ENCODE data around the gene ZSCAN2. TPM values are rescaled to one million over a fixed set of nuclear protein-coding genes. Genes with fewer than 3 reads are reported as not detected.
A peak's percentile ranks its signal among the peaks of the same experiment; 100 is the strongest.

ZSCAN2 gene
- total and polyA plus RNA-seq, 10 of the 15 experiments (the other 5 are each of a cell fraction or from before 2014, with no cell fraction given), result 2.7 to 13.2 (median 8.6) TPM

- Histone ChIP-seq H3K36me3 (ENCODE audit: control insufficient read depth in 2 of 2, insufficient read depth in 2 of 2, low read length in 1 of 2) (peaks cover under 1 to 12% of the 10 kb centered on the region in 2 experiments; a peak in 3 of 4 replicates), H4K20me1 (ENCODE audit: control insufficient read depth, insufficient read depth) (no peaks in the 10 kb centered on the region), H3K79me2 (ENCODE audit: control insufficient read depth, insufficient read depth, low read length) (peaks cover 8% of the 10 kb centered on the region), H3K4me1 (ENCODE audit: control insufficient read depth, insufficient read depth, low read length) (peaks cover 21% of the 10 kb centered on the region), H3K27ac (ENCODE audit: control insufficient read depth, insufficient read depth) (peak within 1 kb of the TSS; percentile 64), H3K9ac (ENCODE audit: control insufficient read depth, insufficient read depth, low read length) (peak within 1 kb of the TSS; percentile 83), H3K27me3 (replicated peaks in 1 of 2; ENCODE audit: control insufficient read depth in 2 of 2, insufficient read depth in 2 of 2, low read length in 1 of 2) (no peaks in the 10 kb centered on the region), H3K9me3 (replicated peaks; ENCODE audit: control insufficient read depth, insufficient read depth, low read length) (no peaks in the 10 kb centered on the region), H3K4me3 (peak within 1 kb of the TSS; percentile 84), H2AFZ (ENCODE audit: control insufficient read depth, low read depth, low read length) (peak within 1 kb of the TSS; percentile 93), H3K4me2 (ENCODE audit: control insufficient read depth, insufficient read depth) (peak within 1 kb of the TSS; percentile 95)
- in situ Hi-C loops (cut with MboI), result no loop called here
- BruUV-seq (replicated peaks), result no TSS peak
- CTCF ChIA-PET, result interaction anchor here (0.6 to 3.4 kb wide), 22 partner anchors 9 to 289 kb away, joined by 3 to 23 read pairs (median 4); partner anchors contain the start of gene SEC11A
- RAD21 ChIA-PET (ENCODE audit: unreplicated experiment), result interaction anchor here (0.7 to 2.8 kb wide), 14 partner anchors 16 to 274 kb away, joined by 3 to 14 read pairs (median 3); no protein-coding TSS in a partner anchor
- under 1% methylated on average over 49 of the region's 49 CpGs for WGBS (ENCODE audit: insufficient coverage, insufficient replicate concordance, low lambda C conversion rate, missing lambda C conversion rate)
- peak; percentile 78 for DNase-seq (ENCODE audit: low read depth, low spot score)
- intact Hi-C loops (cut with micrococcal nuclease; ENCODE audit: unreplicated experiment), result loop anchor here (1.0 to 5.0 kb wide), 5 partner anchors 52 to 274 kb away; partner anchors contain the start of gene ZSCAN2
- FAIRE-seq, result peak; percentile 44
- POLR2A ChIA-PET, result interaction anchor here (0.5 to 1.4 kb wide), 7 partner anchors 23 to 1700 kb away, joined by 3 to 6 read pairs (median 4); partner anchors contain the start of gene SEC11A
- SMC1A ChIA-PET (ENCODE audit: uncharacterized antibody, unreplicated experiment), result interaction anchor here (0.6 to 2.1 kb wide), 13 partner anchors 16 to 392 kb away, joined by 3 to 8 read pairs (median 3); partner anchors contain the start of gene ZSCAN2
- peak; percentile 89 for ATAC-seq
- TF ChIP-seq IRF4 (IDR thresholded peaks at IDR 0.05; ENCODE audit: low read depth, low read length) (no peak), E4F1 (IDR thresholded peaks at IDR 0.05; ENCODE audit: borderline replicate concordance, partially characterized antibody) (peak; percentile 43), BMI1 (IDR thresholded peaks at IDR 0.05; ENCODE audit: borderline replicate concordance) (peak; percentile 94), NR2C1 (IDR thresholded peaks at IDR 0.05) (no peak), ZBTB40 (IDR thresholded peaks at IDR 0.05; ENCODE audit: borderline replicate concordance) (peak; percentile 95), ATF7 (IDR thresholded peaks at IDR 0.05; ENCODE audit: low read depth) (peak; percentile 54; the same call in 1 of the 2 replicates), NR2F1 (conservative IDR thresholded peaks at IDR 0.05) (no peak), PAX5 (IDR thresholded peaks at IDR 0.05; ENCODE audit: borderline replicate concordance, low read depth, low read length) (no peak), NFYA (IDR thresholded peaks at IDR 0.05; ENCODE audit: borderline replicate concordance, low read depth, low read length) (no peak), BCLAF1 (IDR thresholded peaks at IDR 0.05) (no peak), SMARCA5 (IDR thresholded peaks at IDR 0.05) (0 out of 2 replicates have a peak, but pooled peaks have one; percentile 21), TAF1 (IDR thresholded peaks at IDR 0.05; ENCODE audit: borderline replicate concordance, low read depth, low read length) (peak; percentile 67; the same call in 1 of the 2 replicates), RUNX3 (IDR thresholded peaks at IDR 0.05; ENCODE audit: low read length) (peak; percentile 72)
Measured at GRCh38 chr15:84653910-84654688, 53.3 kb downstream of the ZSCAN2 start, which contains the start of gene WDR73. TSS of gene WDR73 (minus strand) at chr15:84654283. CDS start at chr15:84654274, 9 bp downstream.

Measured in GM12878 (cell line).